Raji (cell line): ENCODE measurements around the gene PCGF6.

ENCODE experiments used
- POLR2A ChIP-seq: IDR thresholded peaks from 2 replicates; pipeline ENCODE4 v1.6.1; 2011; ENCODE audit warnings: low read depth, low read length, control low read depth; ENCODE audit not compliant: insufficient read depth

Gene PCGF6

GRCh38 chr10:103276896-103277712 is 73.8 kb downstream of the PCGF6 start, which contains the start of gene INA:
INA (plus strand) TSS chr10:103277138; CDS start chr10:103277212, 74 bp downstream.
- TF ChIP-seq POLR2A, result no peak

GRCh38 chr10:103276251-103276895 is 74.6 kb downstream of the PCGF6 start:
- TF ChIP-seq POLR2A, result no peak

GRCh38 chr10:103273041-103273441 is 77.9 kb downstream of the PCGF6 start:
- TF ChIP-seq POLR2A, result no peak

- no peak for TF ChIP-seq POLR2A
Measured at GRCh38 chr10:103265717-103266329, 85.1 kb downstream of the PCGF6 start.

- no peak for TF ChIP-seq POLR2A
Measured at GRCh38 chr10:103262229-103262628, 88.7 kb downstream of the PCGF6 start.

GRCh38 chr10:103259989-103260388 is 91.0 kb downstream of the PCGF6 start:
- TF ChIP-seq POLR2A, result no peak

- TF ChIP-seq POLR2A, result no peak
Measured at GRCh38 chr10:103257812-103258211, 93.1 kb downstream of the PCGF6 start.

GRCh38 chr10:103256613-103257012 is 94.3 kb downstream of the PCGF6 start:
- no peak for TF ChIP-seq POLR2A

- TF ChIP-seq POLR2A, result no peak
Measured at GRCh38 chr10:103254538-103255325, 96.2 kb downstream of the PCGF6 start.

- TF ChIP-seq POLR2A, result no peak
Measured at GRCh38 chr10:103254113-103254512, 96.8 kb downstream of the PCGF6 start.
